M059J (cell line): ENCODE data around the gene ATP8B4. TPM values are rescaled to one million over a fixed set of nuclear protein-coding genes. Genes with fewer than 3 reads are reported as not detected.
"Not testable (repeated sequence)": the region's sequence is repeated elsewhere in the genome, so short reads cannot be mapped to it uniquely, and the experiment has no call there.

Source experiments
- DNase-seq: peaks from one replicate; pipeline ENCODE4 v3.0.0-alpha.2; 2012; ENCODE audit warnings: low read depth
- total RNA-seq: library from RNA; depleted of rRNA; stranded (reverse); fragments of >200 nt; shearing (Covaris generic); gene quantifications from 2 replicates; pipeline ENCODE4 v1.2.3, GENCODE V29; 2014

Gene ATP8B4
- total RNA-seq, 1 experiment from 2014 or later: 2.1 TPM

- DNase-seq: peak; percentile 46
Measured at GRCh38 chr15:50138391-50138790, 19.4 kb upstream of the ATP8B4 start.

- peak; percentile 45 for DNase-seq
Measured at GRCh38 chr15:50137893-50138292, 18.9 kb upstream of the ATP8B4 start.

GRCh38 chr15:50137330-50137761, 18.3 kb upstream of the ATP8B4 start:
- peak; percentile 99 for DNase-seq

GRCh38 chr15:50135031-50135551, 16.1 kb upstream of the ATP8B4 start:
- peak; percentile 64 for DNase-seq

GRCh38 chr15:50134524-50135024, 15.5 kb upstream of the ATP8B4 start:
- peak; percentile 95 for DNase-seq

- not testable (repeated sequence) for DNase-seq
Measured at GRCh38 chr15:50132251-50132984, 13.4 kb upstream of the ATP8B4 start.

GRCh38 chr15:50131617-50132016, 12.6 kb upstream of the ATP8B4 start:
- DNase-seq: no peak

- peak; percentile 37 for DNase-seq
Measured at GRCh38 chr15:50128266-50128665, 9.2 kb upstream of the ATP8B4 start.

- no peak for DNase-seq
Measured at GRCh38 chr15:50127255-50127777, 8.3 kb upstream of the ATP8B4 start.

GRCh38 chr15:50126072-50126471, 7.0 kb upstream of the ATP8B4 start:
- peak; percentile 38 for DNase-seq

GRCh38 chr15:50124631-50125030, 5.6 kb upstream of the ATP8B4 start:
- no peak for DNase-seq

- no peak for DNase-seq
Measured at GRCh38 chr15:50123861-50124557, 5.0 kb upstream of the ATP8B4 start.

- DNase-seq: peak; percentile 15
Measured at GRCh38 chr15:50120729-50121128, 1.7 kb upstream of the ATP8B4 start.

GRCh38 chr15:50117431-50118027, 1.5 kb downstream of the ATP8B4 start:
- DNase-seq: no peak

GRCh38 chr15:50116477-50116876, 2.6 kb downstream of the ATP8B4 start:
- peak; percentile 69 for DNase-seq

GRCh38 chr15:50113992-50114780, 4.8 kb downstream of the ATP8B4 start:
- DNase-seq: no peak

GRCh38 chr15:50113187-50113505, 5.9 kb downstream of the ATP8B4 start:
- no peak for DNase-seq

GRCh38 chr15:50112488-50113186, 6.4 kb downstream of the ATP8B4 start:
- no peak for DNase-seq

GRCh38 chr15:50110285-50110684, 8.7 kb downstream of the ATP8B4 start:
- DNase-seq: no peak

- no peak for DNase-seq
Measured at GRCh38 chr15:50109076-50109987, 9.7 kb downstream of the ATP8B4 start.
